SK-N-SH (cell line): ENCODE data around the gene VWA5B2. TPM values are rescaled to one million over a fixed set of nuclear protein-coding genes. Genes with fewer than 3 reads are reported as not detected.

ENCODE experiments used
- CTCF ChIA-PET: fragments of 300-600, 350-600 bp; formaldehyde crosslinking; extraction: SDS; loops from one replicate; lab custom pipeline; 2021; lab: Yijun Ruan, JAX
- POLR2A ChIA-PET: fragments of 350-600 bp; sonication (Branson Sonifier 250); formaldehyde crosslinking; extraction: SDS; loops from one replicate; lab custom pipeline; 2020; ENCODE audit warnings: antibody characterized with exemption, inconsistent platforms; lab: Yijun Ruan, JAX
- DNase-seq: peaks from one replicate; pipeline ENCODE4 v3.0.0; 2012
- H2AFZ ChIP-seq: fragments of 200-600 bp; sonication (generic); 2 replicates; pipeline ENCODE4 v1.8.1; 2016; ENCODE audit warnings: antibody characterized with exemption, mild to moderate bottlenecking, low read depth
- H3F3A ChIP-seq: fragments of 200-600 bp; sonication (generic); replicated peaks from 2 replicates; pipeline ENCODE3; 2016; ENCODE audit warnings: antibody characterized with exemption, mild to moderate bottlenecking; ENCODE audit not compliant: insufficient read depth
- H3K27ac ChIP-seq, 2 experiments: fragments of 200-500 bp in 1 of 2; fragments of 200-600 bp in 1 of 2; sonication (Bioruptor generic) in 1 of 2; sonication (generic), shearing (Covaris generic) in 1 of 2; 2 replicates each; pipeline versions ENCODE4 v1.5.1 to v1.6.1; 2014 to 2016; ENCODE audit warnings: low read depth in 2 of 2, inconsistent platforms in 1 of 2, low read length in 1 of 2, mild to moderate bottlenecking in 1 of 2, mixed read lengths in 1 of 2
- H3K27me3 ChIP-seq: fragments of 200-600 bp; sonication (generic), shearing (Covaris generic); 2 replicates; pipeline ENCODE4 v1.6.1; 2016; ENCODE audit warnings: mixed run types; ENCODE audit not compliant: insufficient read depth
- H3K36me3 ChIP-seq, 2 experiments: fragments of 200-500 bp in 1 of 2; fragments of 200-600 bp in 1 of 2; sonication (Bioruptor generic) in 1 of 2; sonication (generic) in 1 of 2; replicated peaks in 1 of 2; 2 replicates each; pipeline versions ENCODE3 to v1.5.1; 2014 to 2016; ENCODE audit warnings: low read length in 1 of 2, mild to moderate bottlenecking in 1 of 2; ENCODE audit not compliant: insufficient read depth in 2 of 2, control insufficient read depth in 1 of 2
- H3K4me1 ChIP-seq, 2 experiments: fragments of 200-500 bp in 1 of 2; fragments of 200-600 bp in 1 of 2; sonication (Bioruptor generic) in 1 of 2; sonication (generic), shearing (Covaris generic) in 1 of 2; 2 replicates each; pipeline versions ENCODE4 v1.5.1 to v1.6.1; 2014 to 2016; ENCODE audit warnings: low read depth in 1 of 2, low read length in 1 of 2, mixed run types in 1 of 2; ENCODE audit not compliant: insufficient read depth in 2 of 2, control insufficient read depth in 1 of 2
- H3K4me2 ChIP-seq: fragments of 200-600 bp; sonication (generic), shearing (Covaris generic); 2 replicates; pipeline ENCODE4 v1.6.1; 2017; ENCODE audit warnings: mixed run types
- H3K4me3 ChIP-seq, 2 experiments: fragments of 200-500 bp in 1 of 2; fragments of 200-600 bp in 1 of 2; sonication (Bioruptor generic) in 1 of 2; sonication (generic), shearing (Covaris generic) in 1 of 2; 2 replicates each; pipeline versions ENCODE4 v1.5.1 to v1.8.1; 2014 to 2016; ENCODE audit warnings: low read depth in 2 of 2, inconsistent platforms in 1 of 2, low read length in 1 of 2, mild to moderate bottlenecking in 1 of 2, mixed read lengths in 1 of 2, moderate library complexity in 1 of 2
- H3K79me2 ChIP-seq: fragments of 200-600 bp; sonication (generic); 2 replicates; pipeline ENCODE4 v1.8.1; 2017; ENCODE audit warnings: mild to moderate bottlenecking; ENCODE audit not compliant: insufficient read depth
- H3K9ac ChIP-seq: fragments of 200-600 bp; sonication (generic); 2 replicates; pipeline ENCODE4 v1.6.1; 2017; ENCODE audit warnings: mixed run types
- H3K9me2 ChIP-seq: fragments of 200-600 bp; sonication (generic); 2 replicates; pipeline ENCODE4 v1.6.1; 2017; ENCODE audit warnings: mixed run types
- H3K9me3 ChIP-seq: fragments of 200-600 bp; sonication (generic); 2 replicates; pipeline ENCODE4 v1.6.1; 2017; ENCODE audit warnings: mixed run types, mild to moderate bottlenecking, moderate library complexity
- H4K20me1 ChIP-seq: fragments of 200-600 bp; sonication (generic); 2 replicates; pipeline ENCODE4 v1.6.1; 2017; ENCODE audit warnings: mild to moderate bottlenecking, mixed run types; ENCODE audit not compliant: insufficient read depth
- CHD2 ChIP-seq: fragments of 150-350 bp; IDR thresholded peaks from 2 replicates; pipeline ENCODE4 v1.6.1; 2018; ENCODE audit warnings: low read length; ENCODE audit not compliant: partially characterized antibody
- EP300 ChIP-seq, 2 experiments: IDR thresholded peaks; 2 replicates each; pipeline versions ENCODE4 v1.4.0 to v1.6.1; 2012; ENCODE audit warnings: borderline replicate concordance in 1 of 2, low read depth in 1 of 2, low read length in 1 of 2
- EZH2phosphoT487 ChIP-seq: fragments of 200-600 bp; sonication (generic); IDR thresholded peaks from 2 replicates; pipeline ENCODE4 v1.6.1; 2017; ENCODE audit warnings: low read depth, mixed run types, mild to moderate bottlenecking, antibody characterized with exemption, moderate library complexity, borderline replicate concordance
- FOSL2 ChIP-seq: IDR thresholded peaks from 2 replicates; pipeline ENCODE4 v1.4.0; 2012; ENCODE audit warnings: low read depth, mild to moderate bottlenecking, moderate library complexity, borderline replicate concordance
- FOXJ3 ChIP-seq: sonication (generic); formaldehyde crosslinking; IDR thresholded peaks from 2 replicates; pipeline ENCODE4 v1.5.1; 2020; ENCODE audit warnings: mild to moderate bottlenecking, missing genetic modification reagents
- FOXM1 ChIP-seq: IDR thresholded peaks from 2 replicates; pipeline ENCODE4 v1.4.0; 2012; ENCODE audit warnings: low read depth, mild to moderate bottlenecking
- JUND ChIP-seq: IDR thresholded peaks from 2 replicates; pipeline ENCODE4 v1.4.0; 2012
- NRF1 ChIP-seq: IDR thresholded peaks from 2 replicates; pipeline ENCODE4 v1.6.1; 2012; ENCODE audit warnings: low read depth, mild to moderate bottlenecking, low read length
- RCOR1 ChIP-seq: fragments of 150-350 bp; IDR thresholded peaks from 2 replicates; pipeline ENCODE4 v1.6.1; 2017; ENCODE audit warnings: antibody characterized with exemption, low read length
- RFX5 ChIP-seq: IDR thresholded peaks from 2 replicates; pipeline ENCODE4 v1.6.1; 2012; ENCODE audit warnings: mild to moderate bottlenecking, improper control_type of control experiment, low read length
- SMC3 ChIP-seq: IDR thresholded peaks from 2 replicates; pipeline ENCODE4 v1.6.1; 2012; ENCODE audit warnings: low read depth, low read length, improper control_type of control experiment
- TAF1 ChIP-seq: IDR thresholded peaks from 2 replicates; pipeline ENCODE4 v1.6.1; 2012; ENCODE audit warnings: low read depth, mild to moderate bottlenecking, low read length, moderate library complexity, borderline replicate concordance
- TCF12 ChIP-seq: IDR thresholded peaks from 2 replicates; pipeline ENCODE4 v1.4.0; 2012
- USF1 ChIP-seq: IDR thresholded peaks from 2 replicates; pipeline ENCODE4 v1.4.0; 2012; ENCODE audit warnings: low read depth, borderline replicate concordance
- USF2 ChIP-seq: fragments of 150-350 bp; IDR thresholded peaks from 2 replicates; pipeline ENCODE4 v1.6.1; 2017; ENCODE audit warnings: antibody characterized with exemption, low read length, low read depth, borderline replicate concordance
- YY1 ChIP-seq: IDR thresholded peaks from 2 replicates; pipeline ENCODE4 v1.4.0; 2012; ENCODE audit warnings: low read depth, mild to moderate bottlenecking
- WGBS: methylation state at CpG from one replicate; pipeline ENCODE4 v1.1.6; 2017; ENCODE audit warnings: low lambda C conversion rate; 5-methylcytosine and 5-hydroxymethylcytosine counted together
- polyA plus RNA-seq, 3 experiments: library from polyadenylated mRNA; depleted of rRNA; stranded (reverse); fragments of >200 nt; gene quantifications; 2 replicates each; pipeline ENCODE4 v1.2.3, GENCODE V29; 2012

VWA5B2 gene
- polyA plus RNA-seq, 1 of the 3 experiments (the other 2 are of a cell fraction), result 0.08 TPM

- TF ChIP-seq USF1, result no peak
- TF ChIP-seq TCF12, result no peak
- TF ChIP-seq YY1, result no peak
Observed at GRCh38 chr3:184277366-184277765, 48.0 kb downstream of the VWA5B2 start (continued).

GRCh38 chr3:184282941-184283340 lies 53.6 kb downstream of the VWA5B2 start:
- H3F3A ChIP-seq, result no peaks in the 10 kb centered on the region
- H3K9me3 ChIP-seq, result no peaks in the 10 kb centered on the region
- H3K27ac ChIP-seq, result no peak overlapping the region
- H3K9ac ChIP-seq, result no peak overlapping the region
- 59% methylated on average over 4 of the region's 4 CpGs for WGBS
- CTCF ChIA-PET, result interaction anchor here (1.5 kb wide), 1 partner anchor 23 kb away, joined by 5 read pairs; no protein-coding TSS in a partner anchor
- no peak overlapping the region for H2AFZ ChIP-seq
- no peaks in the 10 kb centered on the region for H4K20me1 ChIP-seq
- POLR2A ChIA-PET, result no interaction called here
- peaks cover 0 to 4% of the 10 kb centered on the region in 2 experiments; a peak in 1 of 4 replicates for H3K4me1 ChIP-seq
- no peaks in the 10 kb centered on the region for H3K36me3 ChIP-seq
- H3K4me2 ChIP-seq, result no peak overlapping the region
- no peak for DNase-seq
- no peak overlapping the region for H3K4me3 ChIP-seq
- H3K9me2 ChIP-seq, result no peaks in the 10 kb centered on the region
- no peaks in the 10 kb centered on the region for H3K79me2 ChIP-seq
- peaks cover 5% of the 10 kb centered on the region; the same call in 1 of the 2 replicates for H3K27me3 ChIP-seq
- TF ChIP-seq USF2 (no peak), EP300 (IDR thresholded peaks at IDR 0.05; ENCODE audit: borderline replicate concordance in 1 of 2, low read depth in 1 of 2, low read length in 1 of 2) (no peak), SMC3 (no peak), FOSL2 (no peak), FOXM1 (no peak), RCOR1 (no peak), TAF1 (no peak), JUND (no peak), FOXJ3 (no peak)

GRCh38 chr3:184283681-184284080 lies 54.3 kb downstream of the VWA5B2 start:
- H2AFZ ChIP-seq, result no peak overlapping the region
- H3K27ac ChIP-seq, result no peak overlapping the region
- no peak overlapping the region for H3K9ac ChIP-seq
- CTCF ChIA-PET, result interaction anchor here (0.8 to 2.2 kb wide), 11 partner anchors 10 to 391 kb away, joined by 3 to 15 read pairs (median 4); partner anchors contain the start of genes ABCC5 and FAM131A
- no peaks in the 10 kb centered on the region for H3K9me2 ChIP-seq
- POLR2A ChIA-PET, result no interaction called here
- TF ChIP-seq RFX5, result no peak
- TF ChIP-seq EZH2phosphoT487, result no peak
- TF ChIP-seq NRF1, result no peak
- no peak for TF ChIP-seq CHD2
- no peak overlapping the region for H3K4me3 ChIP-seq
- 69% methylated on average over 3 of the region's 8 CpGs for WGBS
- peaks cover 0 to 4% of the 10 kb centered on the region in 2 experiments; a peak in 1 of 4 replicates for H3K4me1 ChIP-seq
- no peaks in the 10 kb centered on the region for H3K36me3 ChIP-seq
- no peaks in the 10 kb centered on the region for H4K20me1 ChIP-seq
- H3K79me2 ChIP-seq, result no peaks in the 10 kb centered on the region
- H3K27me3 ChIP-seq, result peaks cover 3% of the 10 kb centered on the region; the same call in 1 of the 2 replicates
- DNase-seq, result no peak
- peaks cover 4% of the 10 kb centered on the region for H3F3A ChIP-seq
- no peaks in the 10 kb centered on the region for H3K9me3 ChIP-seq
- no peak overlapping the region for H3K4me2 ChIP-seq
